HG02623 (cell line): ENCODE results near the gene GPAM.
"Not testable (repeated sequence)": the region's sequence is repeated elsewhere in the genome, so short reads cannot be mapped to it uniquely, and the experiment has no call there.

ENCODE experiments used
- ATAC-seq: cut with Tn5 transposase; IDR thresholded peaks from one replicate; pipeline ENCODE4 v1.9.1; 2021; ENCODE audit warnings: moderate library complexity; ENCODE audit not compliant: unreplicated experiment

GPAM gene

GRCh38 chr10:112216966-112217365 is 33.4 kb upstream of the GPAM start:
- ATAC-seq, result no peak

- no peak for ATAC-seq
These were observed 32.6 kb upstream of the GPAM start for GRCh38 chr10:112216151-112216550.

GRCh38 chr10:112215342-112215774 is 31.8 kb upstream of the GPAM start:
- no peak for ATAC-seq

- ATAC-seq, result no peak
These were observed 30.8 kb upstream of the GPAM start for GRCh38 chr10:112214298-112214926.

GRCh38 chr10:112213836-112214235 is 30.3 kb upstream of the GPAM start:
- ATAC-seq, result no peak

GRCh38 chr10:112213098-112213823 is 29.7 kb upstream of the GPAM start:
- ATAC-seq, result peak; percentile 56

GRCh38 chr10:112210666-112211065 is 27.1 kb upstream of the GPAM start:
- ATAC-seq, result no peak

- no peak for ATAC-seq
These were observed 26.1 kb upstream of the GPAM start for GRCh38 chr10:112209684-112210131.

GRCh38 chr10:112208997-112209396 is 25.4 kb upstream of the GPAM start:
- no peak for ATAC-seq

- no peak for ATAC-seq
These were observed 24.7 kb upstream of the GPAM start for GRCh38 chr10:112208292-112208691.

GRCh38 chr10:112203328-112204076 is 19.9 kb upstream of the GPAM start:
- peak; percentile 59 for ATAC-seq

GRCh38 chr10:112202561-112203241 is 19.1 kb upstream of the GPAM start:
- peak; percentile 83 for ATAC-seq

- ATAC-seq, result no peak
These were observed 18.5 kb upstream of the GPAM start for GRCh38 chr10:112202076-112202475.

- no peak for ATAC-seq
These were observed 17.8 kb upstream of the GPAM start for GRCh38 chr10:112201334-112201733.

GRCh38 chr10:112200259-112200658 is 16.7 kb upstream of the GPAM start:
- not testable (repeated sequence) for ATAC-seq

- ATAC-seq, result not testable (repeated sequence)
These were observed 14.1 kb upstream of the GPAM start for GRCh38 chr10:112197662-112198061.

- ATAC-seq, result no peak
These were observed 11.7 kb upstream of the GPAM start for GRCh38 chr10:112195224-112195623.

- no peak for ATAC-seq
These were observed 8.2 kb upstream of the GPAM start for GRCh38 chr10:112191791-112192190.

GRCh38 chr10:112191041-112191590 is 7.6 kb upstream of the GPAM start:
- no peak for ATAC-seq

- ATAC-seq, result no peak
These were observed 5.9 kb upstream of the GPAM start for GRCh38 chr10:112189465-112189864.

- ATAC-seq, result no peak
These were observed 4.0 kb upstream of the GPAM start for GRCh38 chr10:112187527-112187926.
